ENCODE data around the gene SCRT2.
A peak's percentile ranks its signal among the peaks of the same experiment; 100 is the strongest.
"Not testable (repeated sequence)": the region's sequence is repeated elsewhere in the genome, so short reads cannot be mapped to it uniquely, and the experiment has no call there.

SCRT2 gene

DNA sequence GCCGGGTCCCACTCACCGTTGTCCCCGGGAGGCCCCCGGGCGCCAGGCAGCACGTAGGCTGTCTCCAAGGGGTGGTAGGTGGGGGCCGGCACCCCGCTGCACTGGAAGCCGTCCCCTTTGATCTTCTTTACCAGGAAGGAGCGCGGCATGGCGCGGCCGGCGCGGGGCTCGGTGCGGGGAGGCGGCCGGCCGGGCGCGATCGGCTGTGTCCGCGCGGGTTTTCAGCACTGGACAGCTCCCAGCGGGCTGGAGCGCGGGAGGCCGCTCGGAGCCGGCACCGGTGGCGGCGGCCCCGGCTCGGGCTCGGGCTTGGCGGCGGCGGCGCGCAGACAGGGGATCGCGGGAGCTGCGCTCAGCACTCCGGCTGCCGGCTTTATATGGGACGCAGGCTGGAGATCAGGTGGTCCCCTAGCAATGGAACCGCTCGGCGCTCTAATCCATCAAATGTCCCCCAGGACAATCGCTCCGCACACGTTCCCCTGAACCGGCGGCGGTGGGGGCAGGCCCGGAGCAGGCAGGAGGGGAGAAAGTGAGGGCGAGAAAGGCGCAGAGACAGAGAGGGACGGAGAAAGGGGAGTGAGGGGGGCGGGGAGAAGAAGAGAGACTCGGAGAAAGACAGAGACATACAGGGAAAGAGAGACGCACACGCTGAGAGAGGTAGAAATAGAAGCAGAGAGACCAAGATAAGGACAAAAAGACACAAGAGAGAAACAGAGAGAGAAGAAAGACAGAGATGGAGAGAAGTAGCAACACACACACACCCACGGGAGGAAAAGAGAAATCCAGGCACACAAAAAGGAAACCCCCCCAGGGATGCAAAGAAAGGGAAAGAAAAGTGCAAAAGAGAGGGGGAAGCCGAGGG lies at the start of gene SCRT2:
Gene SCRT2, minus strand, starts transcription at position 350 of the 862 bp plus-strand sequence. Its CDS starts 201 bp downstream, at position 149.
- in situ Hi-C loops (cut with MboI; ENCODE audit: low pct_unique_long_range_greater_than_20kb, low sequenced_read_pairs, unreplicated experiment) = no loop called here
- TF ChIP-seq, protein P1, sequence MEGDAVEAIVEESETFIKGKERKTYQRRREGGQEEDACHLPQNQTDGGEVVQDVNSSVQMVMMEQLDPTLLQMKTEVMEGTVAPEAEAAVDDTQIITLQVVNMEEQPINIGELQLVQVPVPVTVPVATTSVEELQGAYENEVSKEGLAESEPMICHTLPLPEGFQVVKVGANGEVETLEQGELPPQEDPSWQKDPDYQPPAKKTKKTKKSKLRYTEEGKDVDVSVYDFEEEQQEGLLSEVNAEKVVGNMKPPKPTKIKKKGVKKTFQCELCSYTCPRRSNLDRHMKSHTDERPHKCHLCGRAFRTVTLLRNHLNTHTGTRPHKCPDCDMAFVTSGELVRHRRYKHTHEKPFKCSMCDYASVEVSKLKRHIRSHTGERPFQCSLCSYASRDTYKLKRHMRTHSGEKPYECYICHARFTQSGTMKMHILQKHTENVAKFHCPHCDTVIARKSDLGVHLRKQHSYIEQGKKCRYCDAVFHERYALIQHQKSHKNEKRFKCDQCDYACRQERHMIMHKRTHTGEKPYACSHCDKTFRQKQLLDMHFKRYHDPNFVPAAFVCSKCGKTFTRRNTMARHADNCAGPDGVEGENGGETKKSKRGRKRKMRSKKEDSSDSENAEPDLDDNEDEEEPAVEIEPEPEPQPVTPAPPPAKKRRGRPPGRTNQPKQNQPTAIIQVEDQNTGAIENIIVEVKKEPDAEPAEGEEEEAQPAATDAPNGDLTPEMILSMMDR (IDR thresholded peaks at IDR 0.05; ENCODE audit: extremely low read depth, insufficient read depth, missing control alignments) = no peak
- peak; percentile 84 for DNase-seq (ENCODE audit: low spot score)

DNA sequence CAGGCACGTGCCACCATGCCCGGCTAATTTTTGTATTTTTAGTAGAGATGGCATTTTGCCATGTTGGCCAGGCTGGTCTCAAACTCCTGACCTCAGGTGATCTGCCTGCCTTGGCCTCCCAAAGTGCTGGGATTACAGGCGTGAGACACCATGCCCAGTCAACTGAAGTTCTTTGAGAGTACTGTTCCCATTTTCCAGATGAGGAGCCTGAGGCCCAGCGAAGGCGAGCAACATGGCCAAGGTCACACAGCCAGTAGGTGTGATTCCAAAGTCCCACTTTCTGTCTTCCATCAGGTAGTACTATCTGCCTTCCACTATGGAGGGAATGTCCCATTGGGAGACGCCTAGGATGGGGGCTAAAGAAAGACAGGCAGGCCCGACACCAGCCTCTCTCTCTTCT lies 49.2 kb upstream of the SCRT2 start:
- in situ Hi-C loops (cut with MboI; ENCODE audit: low pct_unique_long_range_greater_than_20kb, low sequenced_read_pairs, unreplicated experiment) = loop anchor here (25.0 kb wide), 1 partner anchor 162 kb away; no protein-coding TSS in a partner anchor

DNA sequence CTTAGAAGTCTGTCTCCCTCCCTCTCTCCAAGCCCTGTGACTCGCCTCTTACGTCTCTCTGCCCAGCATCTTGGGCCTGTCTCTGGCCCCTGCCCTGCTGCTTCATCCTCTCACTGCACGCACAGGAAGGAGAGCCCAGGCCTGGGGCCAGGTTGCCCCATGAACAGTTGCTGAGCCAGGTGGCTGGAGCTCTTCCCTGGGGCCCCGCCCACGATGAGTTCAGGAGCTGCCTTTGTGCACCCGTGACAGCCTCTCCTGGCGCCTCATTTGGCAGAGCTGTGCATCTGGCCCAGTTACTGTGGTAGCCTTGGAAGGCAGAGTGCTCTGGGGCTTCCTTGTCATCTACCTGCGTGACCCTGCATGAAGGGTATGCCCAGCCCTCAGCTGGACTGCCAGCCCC lies 48.2 kb upstream of the SCRT2 start:
- TF ChIP-seq, protein P1 (IDR thresholded peaks at IDR 0.05; ENCODE audit: extremely low read depth, insufficient read depth, missing control alignments) = no peak
- in situ Hi-C loops (cut with MboI; ENCODE audit: low pct_unique_long_range_greater_than_20kb, low sequenced_read_pairs, unreplicated experiment) = no loop called here
- DNase-seq (ENCODE audit: low spot score) = no peak

More for the DNA sequence above, 49.2 kb upstream of the SCRT2 start:
- not testable (repeated sequence) for DNase-seq (ENCODE audit: low spot score)

DNA sequence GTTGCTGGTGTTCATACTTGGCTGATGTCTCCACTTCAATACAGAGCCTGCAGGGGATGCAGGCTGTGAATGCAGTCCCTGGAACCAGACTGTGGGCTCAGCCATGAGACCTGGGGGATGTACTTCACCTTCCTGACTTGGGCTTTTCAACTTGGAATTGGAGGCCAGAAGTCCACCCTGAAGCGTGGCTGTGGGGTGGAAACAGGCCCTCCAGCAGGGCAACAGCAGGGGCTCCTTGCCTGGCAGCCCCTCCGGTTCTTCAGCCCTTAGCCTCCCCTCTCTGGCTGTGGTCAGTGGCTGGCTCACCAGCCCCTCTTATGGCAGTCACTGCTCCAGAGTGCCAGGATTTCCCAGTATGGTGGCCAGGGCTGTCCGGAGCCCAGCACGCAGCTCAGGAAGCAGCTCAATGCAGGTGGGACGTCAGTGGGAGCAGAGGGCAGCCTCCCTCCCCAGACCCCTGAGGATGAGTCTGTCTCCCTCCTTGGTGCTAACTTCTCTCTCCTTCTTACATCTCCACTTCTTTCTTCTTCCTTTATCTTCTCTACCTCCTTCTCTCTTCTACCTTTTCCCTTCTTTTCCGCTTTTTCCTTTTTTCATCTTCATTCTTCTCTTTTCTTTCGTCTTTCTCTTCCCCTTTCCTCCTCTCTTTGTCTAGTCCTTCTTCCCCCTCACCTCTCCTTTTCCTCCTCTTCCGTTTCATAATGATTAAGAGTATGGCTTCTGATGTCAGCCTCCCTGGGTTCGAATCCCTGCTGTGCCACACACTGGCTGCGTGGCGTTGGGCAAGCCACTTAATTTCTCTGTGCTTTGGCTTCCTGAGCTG lies 47.4 kb upstream of the SCRT2 start:
- DNase-seq (ENCODE audit: low spot score) = no peak
- TF ChIP-seq, protein P1 (IDR thresholded peaks at IDR 0.05; ENCODE audit: extremely low read depth, insufficient read depth, missing control alignments) = no peak
- in situ Hi-C loops (cut with MboI; ENCODE audit: low pct_unique_long_range_greater_than_20kb, low sequenced_read_pairs, unreplicated experiment) = no loop called here

DNA sequence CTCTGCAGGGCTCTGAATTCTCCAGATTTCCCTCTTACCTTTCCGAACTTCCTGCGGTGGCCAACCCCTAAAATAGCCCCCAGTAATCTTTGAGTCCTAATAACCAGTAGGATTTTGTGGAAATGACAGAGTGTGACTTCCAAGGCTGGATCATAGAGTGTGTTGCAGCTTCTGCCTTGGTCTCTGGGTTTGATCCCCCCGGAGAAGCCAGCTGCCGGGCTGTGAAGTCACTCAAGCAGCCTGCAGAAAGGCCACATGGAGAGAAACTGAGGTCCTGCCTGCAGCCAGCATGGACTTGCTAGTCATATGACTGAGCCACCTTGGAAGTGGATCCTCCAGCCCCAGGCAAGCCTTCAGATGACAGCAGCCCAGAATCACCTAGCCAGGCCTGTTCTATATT lies 46.3 kb upstream of the SCRT2 start:
- in situ Hi-C loops (cut with MboI; ENCODE audit: low pct_unique_long_range_greater_than_20kb, low sequenced_read_pairs, unreplicated experiment) = no loop called here
- TF ChIP-seq, protein P1 (IDR thresholded peaks at IDR 0.05; ENCODE audit: extremely low read depth, insufficient read depth, missing control alignments) = no peak
- no peak for DNase-seq (ENCODE audit: low spot score)

DNA sequence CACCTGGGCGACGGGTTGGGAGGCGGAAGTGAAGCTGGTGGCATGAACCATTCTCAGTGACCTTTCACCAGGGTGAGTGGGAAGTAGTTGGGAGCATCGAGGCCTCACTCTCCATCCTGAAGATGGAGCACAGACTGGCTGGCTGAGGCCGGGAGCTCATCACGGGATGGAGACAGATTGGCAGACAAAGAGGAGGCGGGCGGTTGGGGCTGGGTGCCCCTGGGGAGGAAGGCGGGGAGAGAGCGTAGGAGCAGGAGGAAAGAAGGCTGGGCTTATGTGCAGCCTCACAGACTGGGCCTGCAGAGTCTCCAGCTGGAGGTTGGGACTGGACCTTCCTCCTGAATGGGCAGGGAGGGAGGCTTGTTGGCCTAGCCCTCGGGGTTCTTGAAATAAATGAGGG lies 44.2 kb upstream of the SCRT2 start:
- in situ Hi-C loops (cut with MboI; ENCODE audit: low pct_unique_long_range_greater_than_20kb, low sequenced_read_pairs, unreplicated experiment) = no loop called here
- TF ChIP-seq, protein P1 (IDR thresholded peaks at IDR 0.05; ENCODE audit: extremely low read depth, insufficient read depth, missing control alignments) = no peak
- DNase-seq (ENCODE audit: low spot score) = no peak
